Inflammatory macrophage treated with lipopolysaccharide for 4 hours (primary cell): ENCODE measurements around the gene KCNH6.

ENCODE experiments used
- DNase-seq: peaks from one replicate; pipeline ENCODE4 v3.0.0-alpha.2; 2020

KCNH6 gene, protein sequence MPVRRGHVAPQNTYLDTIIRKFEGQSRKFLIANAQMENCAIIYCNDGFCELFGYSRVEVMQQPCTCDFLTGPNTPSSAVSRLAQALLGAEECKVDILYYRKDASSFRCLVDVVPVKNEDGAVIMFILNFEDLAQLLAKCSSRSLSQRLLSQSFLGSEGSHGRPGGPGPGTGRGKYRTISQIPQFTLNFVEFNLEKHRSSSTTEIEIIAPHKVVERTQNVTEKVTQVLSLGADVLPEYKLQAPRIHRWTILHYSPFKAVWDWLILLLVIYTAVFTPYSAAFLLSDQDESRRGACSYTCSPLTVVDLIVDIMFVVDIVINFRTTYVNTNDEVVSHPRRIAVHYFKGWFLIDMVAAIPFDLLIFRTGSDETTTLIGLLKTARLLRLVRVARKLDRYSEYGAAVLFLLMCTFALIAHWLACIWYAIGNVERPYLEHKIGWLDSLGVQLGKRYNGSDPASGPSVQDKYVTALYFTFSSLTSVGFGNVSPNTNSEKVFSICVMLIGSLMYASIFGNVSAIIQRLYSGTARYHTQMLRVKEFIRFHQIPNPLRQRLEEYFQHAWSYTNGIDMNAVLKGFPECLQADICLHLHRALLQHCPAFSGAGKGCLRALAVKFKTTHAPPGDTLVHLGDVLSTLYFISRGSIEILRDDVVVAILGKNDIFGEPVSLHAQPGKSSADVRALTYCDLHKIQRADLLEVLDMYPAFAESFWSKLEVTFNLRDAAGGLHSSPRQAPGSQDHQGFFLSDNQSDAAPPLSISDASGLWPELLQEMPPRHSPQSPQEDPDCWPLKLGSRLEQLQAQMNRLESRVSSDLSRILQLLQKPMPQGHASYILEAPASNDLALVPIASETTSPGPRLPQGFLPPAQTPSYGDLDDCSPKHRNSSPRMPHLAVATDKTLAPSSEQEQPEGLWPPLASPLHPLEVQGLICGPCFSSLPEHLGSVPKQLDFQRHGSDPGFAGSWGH

GRCh38 chr17:63523253-63523855 is at the start of gene KCNH6:
TSS of gene KCNH6 (plus strand) at chr17:63523358. CDS start at chr17:63523414, 56 bp downstream.
- DNase-seq: no peak

DNA sequence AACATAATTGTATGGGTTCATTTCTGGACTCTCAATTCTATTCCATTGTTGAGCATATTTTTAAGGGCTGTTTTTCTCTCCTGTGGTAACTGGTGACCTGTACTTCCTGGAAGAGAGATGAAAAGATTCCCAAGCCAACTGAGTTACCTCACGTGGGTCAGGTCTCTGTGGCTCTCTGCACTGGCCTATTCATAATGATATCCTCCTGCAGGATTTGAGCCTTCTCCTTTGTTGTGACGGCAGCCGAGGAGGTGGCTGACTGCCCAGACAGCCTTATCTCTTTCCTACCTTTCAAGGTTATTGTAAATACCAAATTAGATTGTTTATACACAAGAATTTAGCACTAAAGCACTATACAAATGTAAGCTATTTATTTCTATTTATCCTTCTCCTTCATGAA is 49.0 kb upstream of the KCNH6 start:
- no peak for DNase-seq

- DNase-seq: no peak
Measured at GRCh38 chr17:63474586-63475460, 48.3 kb upstream of the KCNH6 start.

GRCh38 chr17:63475491-63476412 is 47.4 kb upstream of the KCNH6 start:
- DNase-seq: no peak

DNA sequence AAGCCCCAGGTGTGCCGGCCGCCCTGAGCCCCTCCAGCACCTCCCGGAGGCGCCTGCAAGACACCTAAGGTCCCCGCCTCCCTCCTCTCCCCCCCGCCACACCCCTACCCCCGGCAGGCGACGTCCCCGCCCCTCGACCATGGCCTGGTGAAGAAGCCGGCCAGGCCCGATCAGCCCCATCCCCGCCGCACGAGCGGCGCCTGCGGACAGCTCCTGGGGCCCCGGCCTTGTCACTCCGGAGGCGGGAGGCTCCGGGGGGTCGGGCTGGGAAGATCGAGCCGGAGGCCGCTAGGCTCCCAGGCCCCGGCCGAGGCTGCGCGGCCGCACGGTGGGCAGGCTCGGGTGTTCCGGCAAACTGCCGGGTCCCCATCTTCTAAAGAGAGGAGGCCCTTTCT is 46.7 kb upstream of the KCNH6 start:
- DNase-seq: no peak

DNA sequence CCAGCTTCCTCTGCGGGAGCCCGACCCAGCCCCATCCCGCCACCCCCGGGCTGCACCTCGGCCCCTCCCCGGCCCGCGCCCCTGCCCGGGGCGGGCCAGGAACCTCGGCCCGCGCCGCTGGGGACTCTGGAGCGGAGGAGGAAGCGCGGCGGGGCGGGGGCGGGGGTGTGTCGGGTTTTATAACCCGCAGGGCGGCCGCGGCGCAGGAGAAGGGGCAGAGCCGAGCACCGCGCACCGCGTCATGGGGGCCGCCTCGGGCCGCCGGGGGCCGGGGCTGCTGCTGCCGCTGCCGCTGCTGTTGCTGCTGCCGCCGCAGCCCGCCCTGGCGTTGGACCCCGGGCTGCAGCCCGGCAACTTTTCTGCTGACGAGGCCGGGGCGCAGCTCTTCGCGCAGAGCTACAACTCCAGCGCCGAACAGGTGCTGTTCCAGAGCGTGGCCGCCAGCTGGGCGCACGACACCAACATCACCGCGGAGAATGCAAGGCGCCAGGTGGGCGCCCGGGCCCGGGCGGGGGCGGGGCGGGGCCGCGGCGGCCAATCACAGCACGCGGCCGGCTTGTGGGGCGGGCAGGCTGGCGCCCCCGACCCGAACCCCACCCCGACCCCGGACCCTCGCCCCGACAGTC is 46.2 kb upstream of the KCNH6 start, which contains the start of gene ACE:
ACE (plus strand) TSS at position 208 of the 626 bp plus-strand sequence; CDS start at position 242, 34 bp downstream.
- peak; percentile 36 for DNase-seq

- DNase-seq: peak; percentile 42
Measured at GRCh38 chr17:63477480-63478440, 45.4 kb upstream of the KCNH6 start.

DNA sequence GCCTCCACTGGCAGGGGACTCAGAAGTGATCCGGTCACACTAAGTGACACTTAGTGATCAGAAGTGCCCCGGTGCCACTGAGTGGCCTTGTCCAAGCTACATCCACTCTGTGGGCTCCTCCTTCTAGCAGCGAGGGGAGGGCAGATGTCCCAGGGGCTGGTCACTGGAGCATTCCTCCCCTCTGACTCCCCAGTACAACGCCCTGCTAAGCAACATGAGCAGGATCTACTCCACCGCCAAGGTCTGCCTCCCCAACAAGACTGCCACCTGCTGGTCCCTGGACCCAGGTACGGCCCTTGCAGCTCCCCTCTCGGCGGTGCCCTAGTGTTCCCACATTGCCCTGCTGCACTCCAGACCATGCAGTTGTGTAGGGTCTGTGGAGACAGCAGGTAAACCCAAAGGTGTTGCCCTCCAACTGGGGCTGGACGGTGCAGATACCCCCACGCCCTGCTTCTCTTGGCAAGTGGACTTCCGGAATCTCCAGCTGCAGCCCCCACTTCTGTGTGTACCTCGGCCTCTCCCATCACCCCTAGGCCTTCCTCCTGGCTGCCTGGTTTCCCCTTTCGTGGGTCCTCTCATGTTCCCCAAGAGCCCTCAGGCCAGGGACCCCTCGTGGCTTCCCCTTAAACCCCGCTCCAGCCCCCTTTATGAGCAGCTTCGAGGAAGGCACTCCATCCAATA is 44.2 kb upstream of the KCNH6 start:
- peak; percentile 81 for DNase-seq

GRCh38 chr17:63479495-63480184 is 43.5 kb upstream of the KCNH6 start:
- DNase-seq: no peak

DNA sequence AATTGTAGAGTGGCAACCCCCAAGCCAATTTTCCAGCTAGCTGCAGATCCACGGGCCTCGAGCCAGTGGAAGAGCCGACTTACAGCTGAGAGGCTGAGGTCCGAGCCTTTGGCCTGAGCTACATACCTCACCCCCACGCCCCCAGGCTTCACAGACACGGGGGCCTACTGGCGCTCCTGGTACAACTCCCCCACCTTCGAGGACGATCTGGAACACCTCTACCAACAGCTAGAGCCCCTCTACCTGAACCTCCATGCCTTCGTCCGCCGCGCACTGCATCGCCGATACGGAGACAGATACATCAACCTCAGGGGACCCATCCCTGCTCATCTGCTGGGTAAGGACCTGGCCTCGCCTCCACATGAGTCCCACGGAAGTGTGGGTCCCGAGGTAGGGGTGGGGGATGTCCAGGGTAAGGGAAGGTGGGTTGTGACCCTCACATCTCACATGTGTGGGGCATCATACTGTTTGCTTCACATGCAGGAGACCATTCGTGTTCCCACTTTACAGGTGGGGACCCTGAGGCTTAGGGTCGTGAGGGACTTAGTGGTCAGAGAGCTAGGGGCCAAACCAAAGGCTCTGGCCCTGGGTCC is 42.9 kb upstream of the KCNH6 start:
- DNase-seq: no peak

DNA sequence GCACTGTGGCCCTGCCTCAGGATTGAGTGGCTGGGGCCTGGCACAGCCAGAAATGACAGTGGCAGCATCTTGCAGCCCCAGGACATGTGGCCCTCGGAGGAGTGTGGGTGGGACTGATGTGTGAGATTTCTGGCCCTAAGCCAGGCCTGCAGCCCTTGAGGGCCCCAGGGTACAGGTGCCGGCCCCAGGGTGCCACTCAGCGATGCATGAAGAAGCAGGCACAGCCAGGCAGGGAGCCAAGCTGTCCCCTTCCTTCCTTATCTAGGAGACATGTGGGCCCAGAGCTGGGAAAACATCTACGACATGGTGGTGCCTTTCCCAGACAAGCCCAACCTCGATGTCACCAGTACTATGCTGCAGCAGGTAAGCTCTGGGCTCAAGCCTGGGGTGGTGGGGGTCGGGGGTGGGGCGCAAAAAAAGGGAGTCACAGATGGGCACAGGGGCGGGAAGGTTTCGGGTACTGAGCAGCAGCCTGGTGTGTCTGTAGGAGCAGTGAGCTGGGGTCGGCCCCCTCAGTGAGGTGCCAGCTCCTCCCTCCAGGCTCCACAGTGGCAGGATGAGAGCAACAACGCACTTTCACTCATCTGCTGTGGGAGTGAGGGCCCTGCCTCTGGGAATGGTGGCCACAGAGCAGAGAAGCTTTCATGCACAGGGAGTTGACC is 42.2 kb upstream of the KCNH6 start:
- no peak for DNase-seq

DNA sequence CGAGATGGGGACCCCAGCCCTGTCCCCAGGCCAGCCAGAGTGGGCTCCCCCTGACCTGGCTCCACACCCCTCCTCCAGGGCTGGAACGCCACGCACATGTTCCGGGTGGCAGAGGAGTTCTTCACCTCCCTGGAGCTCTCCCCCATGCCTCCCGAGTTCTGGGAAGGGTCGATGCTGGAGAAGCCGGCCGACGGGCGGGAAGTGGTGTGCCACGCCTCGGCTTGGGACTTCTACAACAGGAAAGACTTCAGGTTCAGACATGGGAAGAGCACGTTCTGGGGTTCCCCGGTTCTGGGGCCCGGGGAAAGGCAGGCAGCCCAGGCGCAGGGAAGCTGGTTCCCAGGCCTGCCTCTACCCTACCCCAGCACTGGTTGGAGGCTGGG is 41.7 kb upstream of the KCNH6 start:
- DNase-seq: no peak

GRCh38 chr17:63482509-63482908 is 40.6 kb upstream of the KCNH6 start:
- no peak for DNase-seq

GRCh38 chr17:63483038-63483437 is 40.1 kb upstream of the KCNH6 start:
- no peak for DNase-seq

DNA sequence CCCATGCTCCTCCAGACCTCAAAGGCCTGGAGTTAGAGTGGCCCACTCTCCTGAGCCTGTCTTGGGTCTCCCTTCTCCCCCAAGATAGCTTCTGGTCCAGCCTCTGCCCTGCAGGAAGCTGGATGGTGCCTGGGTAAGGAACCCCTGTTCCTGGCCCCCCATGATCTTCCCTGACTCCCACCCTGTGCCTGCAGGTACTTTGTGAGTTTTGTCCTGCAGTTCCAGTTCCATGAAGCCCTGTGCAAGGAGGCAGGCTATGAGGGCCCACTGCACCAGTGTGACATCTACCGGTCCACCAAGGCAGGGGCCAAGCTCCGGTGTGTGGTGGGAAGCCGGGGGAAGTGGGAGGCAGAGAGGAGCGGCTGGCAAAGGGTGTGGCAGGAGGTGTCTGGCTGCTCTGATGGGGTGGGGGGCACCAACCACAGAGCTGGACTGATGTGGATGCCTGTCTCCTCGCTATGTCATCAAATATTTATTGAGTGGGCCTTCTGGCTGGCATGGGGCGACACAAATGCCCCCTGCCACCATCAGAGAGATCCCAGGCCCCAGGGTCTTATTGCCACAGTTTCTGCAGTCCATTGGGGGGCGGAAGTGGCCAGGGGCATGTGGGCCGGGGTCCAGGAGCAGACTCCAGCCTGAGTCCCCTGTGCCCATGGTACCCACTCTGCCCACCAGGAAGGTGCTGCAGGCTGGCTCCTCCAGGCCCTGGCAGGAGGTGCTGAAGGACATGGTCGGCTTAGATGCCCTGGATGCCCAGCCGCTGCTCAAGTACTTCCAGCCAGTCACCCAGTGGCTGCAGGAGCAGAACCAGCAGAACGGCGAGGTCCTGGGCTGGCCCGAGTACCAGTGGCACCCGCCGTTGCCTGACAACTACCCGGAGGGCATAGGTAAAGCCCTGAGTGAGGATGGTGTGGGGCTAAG is 39.2 kb upstream of the KCNH6 start:
- DNase-seq: no peak
